Panc1 (cell line): Measurements from ENCODE around the gene RAD21L1. TPM values are rescaled to one million over a fixed set of nuclear protein-coding genes. Genes with fewer than 3 reads are reported as not detected.

Source experiments
- ATAC-seq: fragments of 200-7000 bp; cut with Tn5 transposase; 2 replicates; pipeline ENCODE4 v1.9.1; 2020; ENCODE audit warnings: mild to moderate bottlenecking, moderate library complexity
- BruUV-seq: library from RNA; stranded (reverse); fragments of 400-500 nt; replicated peaks from 2 replicates; lab custom pipeline; 2021; lab: Mats Ljungman, UMichigan
- CTCF ChIA-PET: fragments of 300-600 bp; sonication (Branson Sonifier 250); formaldehyde crosslinking; loops from one replicate; lab custom pipeline; 2022; ENCODE audit warnings: antibody characterized with exemption; lab: Charles Lee
- POLR2A ChIA-PET: fragments of 300-600 bp; sonication (Branson Sonifier 250); formaldehyde crosslinking; loops from one replicate; lab custom pipeline; 2022; ENCODE audit warnings: antibody characterized with exemption; lab: Charles Lee
- DNase-seq: peaks from one replicate; pipeline ENCODE4 v3.0.0-alpha.2; 2010; ENCODE audit warnings: low read depth, low spot score
- H3K27ac ChIP-seq: 2 replicates; pipeline ENCODE4 v1.5.1; 2011; ENCODE audit warnings: mild to moderate bottlenecking, low read length, inconsistent platforms
- H3K27me3 ChIP-seq: fragments of 200-500 bp; sonication (Bioruptor generic); 2 replicates; pipeline ENCODE4 v1.6.0; 2014; ENCODE audit warnings: low read length, inconsistent platforms; ENCODE audit not compliant: control insufficient read depth, insufficient read depth
- H3K36me3 ChIP-seq: fragments of 200-500 bp; sonication (Bioruptor generic); 2 replicates; pipeline ENCODE4 v1.5.1; 2014; ENCODE audit warnings: inconsistent platforms, mild to moderate bottlenecking, low read length, moderate library complexity; ENCODE audit not compliant: control insufficient read depth, insufficient read depth
- H3K4me1 ChIP-seq: 2 replicates; pipeline ENCODE4 v1.5.1; 2011; ENCODE audit warnings: inconsistent platforms, mild to moderate bottlenecking, low read length, moderate library complexity; ENCODE audit not compliant: control insufficient read depth, insufficient read depth
- H3K4me3 ChIP-seq, 2 experiments: 2 replicates each; pipeline ENCODE4 v1.5.1; 2011 to 2012; ENCODE audit warnings: low read depth in 2 of 2, low read length in 2 of 2, mild to moderate bottlenecking in 2 of 2, inconsistent platforms in 1 of 2, moderate library complexity in 1 of 2
- H3K9me3 ChIP-seq: fragments of 200-500 bp; sonication (Bioruptor generic); 2 replicates; pipeline ENCODE4 v1.5.1; 2014; ENCODE audit warnings: low read depth, mild to moderate bottlenecking, inconsistent platforms, low read length, moderate library complexity; ENCODE audit not compliant: control insufficient read depth, insufficient read depth
- POLR2AphosphoS5 ChIP-seq: IDR thresholded peaks from 2 replicates; pipeline ENCODE4 v1.6.1; 2012; ENCODE audit warnings: mild to moderate bottlenecking, low read depth, low read length, moderate library complexity
- SIN3A ChIP-seq: IDR thresholded peaks from 2 replicates; pipeline ENCODE4 v1.6.1; 2012; ENCODE audit warnings: low read depth, mild to moderate bottlenecking, low read length, moderate library complexity, borderline replicate concordance; ENCODE audit not compliant: insufficient read depth
- TCF7L2 ChIP-seq: IDR thresholded peaks from 2 replicates; pipeline ENCODE4 v1.6.1; 2011; ENCODE audit warnings: mild to moderate bottlenecking, low read depth, low read length, inconsistent platforms
- in situ Hi-C: cut with HindIII; loops from 2 replicates; pipeline ENCODE4 v1.10.0; 2016; ENCODE audit warnings: low sequenced_read_pairs, low pct_unique_long_range_greater_than_20kb
- intact Hi-C: fragments of 100-400 bp; cut with micrococcal nuclease; formaldehyde crosslinking; loops from one replicate; pipeline ENCODE4 v1.10.0; 2022; ENCODE audit not compliant: unreplicated experiment
- total RNA-seq: library from RNA; stranded (reverse); gene quantifications from one replicate; pipeline ENCODE4 v1.2.1, GENCODE V29; 2021; ENCODE audit not compliant: unreplicated experiment
- TF ChIP-seq, protein P1 (sequence below), 2 experiments: IDR thresholded peaks; 2 replicates each; pipeline ENCODE4 v1.6.1; 2011 to 2012; ENCODE audit warnings: low read depth in 2 of 2, control low read depth in 1 of 2, low read length in 1 of 2, mild to moderate bottlenecking in 1 of 2, moderate library complexity in 1 of 2; ENCODE audit not compliant: insufficient read depth in 1 of 2
- TF ChIP-seq, protein P2 (sequence below): fragments of 450-650 bp; IDR thresholded peaks from 2 replicates; pipeline ENCODE4 v1.5.1; 2017; ENCODE audit warnings: mild to moderate bottlenecking

The RAD21L1 gene
- total RNA-seq, 1 experiment from 2014 or later, result 1.0 TPM

DNA sequence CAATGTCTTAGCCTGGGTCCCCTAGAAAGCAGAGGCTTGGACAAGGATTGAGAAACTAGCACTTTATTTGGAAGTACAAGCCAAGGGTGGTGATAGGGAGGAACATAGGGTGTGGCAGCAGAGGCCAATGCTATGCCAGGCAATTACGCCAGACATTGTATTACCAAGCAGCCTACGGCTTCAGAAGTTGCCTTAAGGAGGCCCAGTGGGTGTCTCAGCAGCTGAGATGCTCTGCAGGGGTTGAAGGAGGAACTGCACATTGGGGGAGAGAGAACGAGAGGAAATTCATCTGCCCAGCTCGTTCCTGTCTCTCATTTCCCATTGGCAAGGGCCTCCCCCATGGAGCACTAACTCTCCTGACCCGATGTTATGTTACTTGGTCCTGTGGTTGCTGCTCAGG lies 21.7 kb upstream of the RAD21L1 start:
- no peaks in the 10 kb centered on the region for H3K36me3 ChIP-seq
- H3K4me3 ChIP-seq, result no peak overlapping the region
- ChIA-PET CTCF (no interaction called here), POLR2A (interaction anchor here (0.6 kb wide), 1 partner anchor 431 kb away, joined by 3 read pairs; no protein-coding TSS in a partner anchor)
- DNase-seq (no peak), ATAC-seq (no peak)
- H3K27ac ChIP-seq, result no peak overlapping the region
- intact Hi-C loops, result no loop called here
- H3K27me3 ChIP-seq, result peaks cover 3% of the 10 kb centered on the region; the same call in 1 of the 2 replicates
- TF ChIP-seq SIN3A (no peak), POLR2AphosphoS5 (no peak), TCF7L2 (no peak)
- TF ChIP-seq, protein P1, sequence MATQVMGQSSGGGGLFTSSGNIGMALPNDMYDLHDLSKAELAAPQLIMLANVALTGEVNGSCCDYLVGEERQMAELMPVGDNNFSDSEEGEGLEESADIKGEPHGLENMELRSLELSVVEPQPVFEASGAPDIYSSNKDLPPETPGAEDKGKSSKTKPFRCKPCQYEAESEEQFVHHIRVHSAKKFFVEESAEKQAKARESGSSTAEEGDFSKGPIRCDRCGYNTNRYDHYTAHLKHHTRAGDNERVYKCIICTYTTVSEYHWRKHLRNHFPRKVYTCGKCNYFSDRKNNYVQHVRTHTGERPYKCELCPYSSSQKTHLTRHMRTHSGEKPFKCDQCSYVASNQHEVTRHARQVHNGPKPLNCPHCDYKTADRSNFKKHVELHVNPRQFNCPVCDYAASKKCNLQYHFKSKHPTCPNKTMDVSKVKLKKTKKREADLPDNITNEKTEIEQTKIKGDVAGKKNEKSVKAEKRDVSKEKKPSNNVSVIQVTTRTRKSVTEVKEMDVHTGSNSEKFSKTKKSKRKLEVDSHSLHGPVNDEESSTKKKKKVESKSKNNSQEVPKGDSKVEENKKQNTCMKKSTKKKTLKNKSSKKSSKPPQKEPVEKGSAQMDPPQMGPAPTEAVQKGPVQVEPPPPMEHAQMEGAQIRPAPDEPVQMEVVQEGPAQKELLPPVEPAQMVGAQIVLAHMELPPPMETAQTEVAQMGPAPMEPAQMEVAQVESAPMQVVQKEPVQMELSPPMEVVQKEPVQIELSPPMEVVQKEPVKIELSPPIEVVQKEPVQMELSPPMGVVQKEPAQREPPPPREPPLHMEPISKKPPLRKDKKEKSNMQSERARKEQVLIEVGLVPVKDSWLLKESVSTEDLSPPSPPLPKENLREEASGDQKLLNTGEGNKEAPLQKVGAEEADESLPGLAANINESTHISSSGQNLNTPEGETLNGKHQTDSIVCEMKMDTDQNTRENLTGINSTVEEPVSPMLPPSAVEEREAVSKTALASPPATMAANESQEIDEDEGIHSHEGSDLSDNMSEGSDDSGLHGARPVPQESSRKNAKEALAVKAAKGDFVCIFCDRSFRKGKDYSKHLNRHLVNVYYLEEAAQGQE (IDR thresholded peaks at IDR 0.05; ENCODE audit: insufficient read depth in 1 of 2, low read depth in 2 of 2, low read length in 1 of 2), result no peak
- TF ChIP-seq, protein P2, sequence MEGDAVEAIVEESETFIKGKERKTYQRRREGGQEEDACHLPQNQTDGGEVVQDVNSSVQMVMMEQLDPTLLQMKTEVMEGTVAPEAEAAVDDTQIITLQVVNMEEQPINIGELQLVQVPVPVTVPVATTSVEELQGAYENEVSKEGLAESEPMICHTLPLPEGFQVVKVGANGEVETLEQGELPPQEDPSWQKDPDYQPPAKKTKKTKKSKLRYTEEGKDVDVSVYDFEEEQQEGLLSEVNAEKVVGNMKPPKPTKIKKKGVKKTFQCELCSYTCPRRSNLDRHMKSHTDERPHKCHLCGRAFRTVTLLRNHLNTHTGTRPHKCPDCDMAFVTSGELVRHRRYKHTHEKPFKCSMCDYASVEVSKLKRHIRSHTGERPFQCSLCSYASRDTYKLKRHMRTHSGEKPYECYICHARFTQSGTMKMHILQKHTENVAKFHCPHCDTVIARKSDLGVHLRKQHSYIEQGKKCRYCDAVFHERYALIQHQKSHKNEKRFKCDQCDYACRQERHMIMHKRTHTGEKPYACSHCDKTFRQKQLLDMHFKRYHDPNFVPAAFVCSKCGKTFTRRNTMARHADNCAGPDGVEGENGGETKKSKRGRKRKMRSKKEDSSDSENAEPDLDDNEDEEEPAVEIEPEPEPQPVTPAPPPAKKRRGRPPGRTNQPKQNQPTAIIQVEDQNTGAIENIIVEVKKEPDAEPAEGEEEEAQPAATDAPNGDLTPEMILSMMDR, result no peak
- in situ Hi-C loops, result no loop called here
- H3K9me3 ChIP-seq, result no peaks in the 10 kb centered on the region
- no TSS peak for BruUV-seq
- H3K4me1 ChIP-seq, result no peaks in the 10 kb centered on the region

- in situ Hi-C loops (no loop called here), intact Hi-C loops (no loop called here)
- DNase-seq (no peak), ATAC-seq (no peak)
- Histone ChIP-seq H3K4me1 (no peaks in the 10 kb centered on the region), H3K36me3 (no peaks in the 10 kb centered on the region), H3K4me3 (no peak overlapping the region), H3K9me3 (no peaks in the 10 kb centered on the region), H3K27ac (no peak overlapping the region), H3K27me3 (peaks cover 3% of the 10 kb centered on the region; the same call in 1 of the 2 replicates)
- POLR2A ChIA-PET, result no interaction called here
- no peak for TF ChIP-seq POLR2AphosphoS5
- no peak for TF ChIP-seq SIN3A
- TF ChIP-seq, protein P2, result no peak
- no peak for TF ChIP-seq TCF7L2
- TF ChIP-seq, protein P1 (IDR thresholded peaks at IDR 0.05; ENCODE audit: insufficient read depth in 1 of 2, low read depth in 2 of 2, low read length in 1 of 2), result no peak
- CTCF ChIA-PET, result no interaction called here
- no TSS peak for BruUV-seq
Measured at GRCh38 chr20:1204576-1204975, 21.3 kb upstream of the RAD21L1 start.
